ENCODE results near the gene SNX33. TPM values are rescaled to one million over a fixed set of nuclear protein-coding genes. Genes with fewer than 3 reads are reported as not detected.
A peak's percentile ranks its signal among the peaks of the same experiment; 100 is the strongest.

The SNX33 gene, protein sequence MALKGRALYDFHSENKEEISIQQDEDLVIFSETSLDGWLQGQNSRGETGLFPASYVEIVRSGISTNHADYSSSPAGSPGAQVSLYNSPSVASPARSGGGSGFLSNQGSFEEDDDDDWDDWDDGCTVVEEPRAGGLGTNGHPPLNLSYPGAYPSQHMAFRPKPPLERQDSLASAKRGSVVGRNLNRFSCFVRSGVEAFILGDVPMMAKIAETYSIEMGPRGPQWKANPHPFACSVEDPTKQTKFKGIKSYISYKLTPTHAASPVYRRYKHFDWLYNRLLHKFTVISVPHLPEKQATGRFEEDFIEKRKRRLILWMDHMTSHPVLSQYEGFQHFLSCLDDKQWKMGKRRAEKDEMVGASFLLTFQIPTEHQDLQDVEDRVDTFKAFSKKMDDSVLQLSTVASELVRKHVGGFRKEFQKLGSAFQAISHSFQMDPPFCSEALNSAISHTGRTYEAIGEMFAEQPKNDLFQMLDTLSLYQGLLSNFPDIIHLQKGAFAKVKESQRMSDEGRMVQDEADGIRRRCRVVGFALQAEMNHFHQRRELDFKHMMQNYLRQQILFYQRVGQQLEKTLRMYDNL
- total RNA-seq (2021; ENCODE audit: unreplicated experiment) (8.3 TPM), Bru-seq, nascent RNA (percentile 63 among the genes with signal in this experiment), BruChase-seq, experiment 1, labeled RNA remaining after a 6-hour chase (percentile 54 among the genes with signal in this experiment), BruChase-seq, experiment 2, labeled RNA remaining after a 2-hour chase (percentile 75 among the genes with signal in this experiment)
- polyA plus RNA-seq (2012): 16.0 and 17.6 TPM in 2 replicates
- long read RNA-seq, full-length matches to known transcripts: 7 of 10 reads
- long read RNA-seq, partial matches to known transcripts: 0 of 10 reads
- long read RNA-seq, other reads (novel, unspliced or antisense): 3 of 10 reads

DNA sequence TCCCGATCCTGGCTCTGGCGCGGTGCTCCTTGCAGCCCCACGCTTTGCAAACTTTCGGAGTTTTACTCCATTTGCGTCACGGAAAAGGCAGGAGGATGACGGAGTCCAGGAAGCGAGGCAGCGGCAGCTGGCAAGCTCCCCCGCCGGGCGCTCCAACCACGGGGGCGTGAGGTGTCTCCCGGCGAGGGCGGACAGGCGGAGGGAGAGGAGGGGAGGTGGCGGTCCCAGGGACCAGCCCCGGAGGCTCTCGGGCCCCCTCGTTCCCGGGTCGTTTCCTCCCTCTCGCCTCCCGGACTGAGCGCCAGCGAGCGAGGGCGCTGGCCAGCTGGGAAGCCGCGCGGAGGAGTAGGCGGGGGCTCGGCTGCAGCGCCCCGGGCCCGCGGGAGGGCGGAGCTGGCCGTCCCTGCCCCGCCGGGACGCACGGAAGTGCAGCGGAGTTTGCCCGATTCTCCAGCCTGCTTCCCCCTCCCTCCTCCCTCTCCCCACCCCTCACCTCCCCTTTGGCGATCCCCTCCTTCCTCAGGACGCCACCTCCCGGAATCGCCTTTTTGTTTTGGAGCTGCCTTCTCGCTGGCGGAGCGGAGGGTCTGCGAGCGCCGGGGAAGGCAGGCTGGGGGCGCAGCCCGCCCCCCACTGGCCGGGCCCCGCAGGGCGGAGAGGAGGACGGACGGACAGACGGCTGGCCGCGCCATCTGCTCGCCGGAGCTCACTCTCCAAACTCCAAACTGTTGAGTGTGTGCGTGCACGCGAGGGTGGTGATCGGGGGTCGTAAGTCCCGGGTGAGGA lies at the start of gene SNX33:
TSS of gene SNX33 (plus strand) at position 543 of the 786 bp plus-strand sequence. CDS start 1,191 bp downstream, outside the sequence.
- peak within 1 kb of the TSS; percentile 83 to 98 for H3K4me3 ChIP-seq (replicated peaks in 1 of 2; ENCODE audit: low read depth in 1 of 2, low read length in 2 of 2)
- H3K27me3 ChIP-seq (ENCODE audit: insufficient read depth, low read length): no peaks in the 10 kb centered on the region
- H3K27ac ChIP-seq (ENCODE audit: low read depth, low read length): peak within 1 kb of the TSS; percentile 76
- ATAC-seq: peak; percentile 84
- H4K20me1 ChIP-seq (ENCODE audit: insufficient read depth): no peaks in the 10 kb centered on the region
- TF ChIP-seq RAD21 (IDR thresholded peaks at IDR 0.05; ENCODE audit: low read depth): no peak
- TF ChIP-seq ZFX (IDR thresholded peaks at IDR 0.05): peak; percentile 29
- no peak for TF ChIP-seq ZNF274 (IDR thresholded peaks at IDR 0.05; ENCODE audit: low read depth, low read length)
- TF ChIP-seq CTCF (IDR thresholded peaks at IDR 0.05 in 2 of 3, conservative IDR thresholded peaks at IDR 0.05 in 1 of 3; ENCODE audit: borderline replicate concordance in 1 of 3, insufficient read depth in 1 of 3, low read depth in 2 of 3, low read length in 2 of 3): peak in 2 of 3 experiments; percentile 56 to 62; a peak in 4 of 6 replicates
- TF ChIP-seq POLR2A (IDR thresholded peaks at IDR 0.05; ENCODE audit: borderline replicate concordance, extremely low read depth, insufficient read depth, insufficient read length): peak; percentile 43
- no peak for TF ChIP-seq ATF3 (IDR thresholded peaks at IDR 0.05)
- no peak for TF ChIP-seq ZBTB33 (IDR thresholded peaks at IDR 0.05; ENCODE audit: extremely low read depth, insufficient replicate concordance, low read length)
- TF ChIP-seq POLR2AphosphoS5 (IDR thresholded peaks at IDR 0.05; ENCODE audit: low read depth, low read length): peak; percentile 81
- CTCF ChIA-PET: interaction anchor here (0.7 to 2.4 kb wide), 10 partner anchors 9 to 279 kb away, joined by 3 to 8 read pairs (median 4); partner anchors contain the start of genes MAN2C1, SIN3A and SNUPN
- H3K9me2 ChIP-seq (ENCODE audit: insufficient read depth): no peaks in the 10 kb centered on the region
- no peaks in the 10 kb centered on the region for H3K9me3 ChIP-seq (ENCODE audit: control insufficient read depth in 1 of 2, insufficient read depth in 1 of 2, low read depth in 1 of 2, low read length in 2 of 2)
- no peak for DNase-seq (ENCODE audit: low read depth, low spot score)
- no TSS peak for BruUV-seq (replicated peaks)
- peak within 1 kb of the TSS; percentile 95 for H3K9ac ChIP-seq (ENCODE audit: low read length)
- RAD21 ChIA-PET (ENCODE audit: low non-redundant PET in 1 of 2, low total read pairs in 2 of 2, uncharacterized antibody in 2 of 2, unreplicated experiment in 2 of 2): interaction anchor here (0.6 to 1.3 kb wide), 6 partner anchors 21 to 300 kb away, joined by 3 to 6 read pairs (median 4); partner anchors contain the start of genes MAN2C1 (in 1 of the 2) and SIN3A (in 1 of the 2)
- intact Hi-C loops (cut with micrococcal nuclease): no loop called here
- peak within 1 kb of the TSS; percentile 99 for H3K4me2 ChIP-seq (ENCODE audit: low read length)
- peaks cover 0 to 12% of the 10 kb centered on the region in 2 experiments; a peak in 1 of 4 replicates for H3K36me3 ChIP-seq (ENCODE audit: control insufficient read depth in 1 of 2, insufficient read depth in 2 of 2, low read length in 2 of 2)
- POLR2A ChIA-PET: interaction anchor here (0.6 to 1.6 kb wide), 8 partner anchors 11 to 280 kb away, joined by 3 to 10 read pairs (median 4); partner anchors contain the start of genes SIN3A and SNUPN
- H2AFZ ChIP-seq (ENCODE audit: low read depth, low read length, poor library complexity, severe bottlenecking): peak within 1 kb of the TSS; percentile 58
- peaks cover 22 to 58% of the 10 kb centered on the region in 2 experiments for H3K4me1 ChIP-seq (ENCODE audit: control insufficient read depth in 1 of 2, insufficient read depth in 2 of 2, low read length in 2 of 2)
- H3K79me2 ChIP-seq (ENCODE audit: insufficient read depth, low read length): peaks cover 38% of the 10 kb centered on the region
